ENCODE data around the gene CIART.
A peak's percentile ranks its signal among the peaks of the same experiment; 100 is the strongest.

CIART gene

DNA sequence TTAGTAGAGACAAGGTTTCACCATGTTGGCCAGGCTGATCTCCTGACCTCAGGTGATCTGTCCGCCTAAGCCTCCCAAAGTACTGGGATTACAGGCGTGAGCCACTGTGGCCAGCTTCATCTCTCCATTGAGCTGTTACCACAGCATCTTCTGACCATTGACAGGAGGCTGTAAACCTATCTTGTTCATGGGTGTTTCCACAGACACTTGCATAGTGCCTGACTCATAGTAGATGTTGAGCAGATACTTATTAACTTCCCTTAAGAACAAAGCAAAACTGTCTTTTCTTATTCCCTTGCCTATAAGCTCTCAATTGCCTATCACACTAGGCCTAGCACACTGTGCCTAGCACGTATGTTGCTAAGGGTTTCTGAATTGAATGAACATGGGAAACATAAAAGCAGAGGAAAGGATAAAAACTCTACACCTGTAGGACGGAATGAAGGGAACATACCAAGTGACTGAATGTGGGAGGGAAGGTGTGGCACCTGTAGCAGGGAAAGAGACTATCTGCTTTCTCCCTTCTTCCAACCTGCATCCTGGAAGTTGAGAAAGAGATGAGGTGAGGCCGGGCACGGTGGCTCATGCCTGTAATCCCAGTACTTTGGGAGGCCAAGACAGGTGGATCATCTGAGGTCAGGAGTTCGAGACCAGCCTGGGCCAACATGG, 10.9 kb upstream of the CIART start:
- no peak overlapping the region for H3K4me3 ChIP-seq (ENCODE audit: low read depth, low read length)
- DNase-seq (ENCODE audit: low read depth): no peak
- no peak for TF ChIP-seq CTCF (IDR thresholded peaks at IDR 0.05; ENCODE audit: insufficient read depth, low read depth, low read length, missing control alignments)

GRCh38 chr1:150273311-150273710, 9.0 kb upstream of the CIART start:
- TF ChIP-seq CTCF (IDR thresholded peaks at IDR 0.05; ENCODE audit: insufficient read depth, low read depth, low read length, missing control alignments): no peak
- H3K4me3 ChIP-seq (ENCODE audit: low read depth, low read length): peak overlapping the region; percentile 61
- peak; percentile 69 for DNase-seq (ENCODE audit: low read depth)

DNA sequence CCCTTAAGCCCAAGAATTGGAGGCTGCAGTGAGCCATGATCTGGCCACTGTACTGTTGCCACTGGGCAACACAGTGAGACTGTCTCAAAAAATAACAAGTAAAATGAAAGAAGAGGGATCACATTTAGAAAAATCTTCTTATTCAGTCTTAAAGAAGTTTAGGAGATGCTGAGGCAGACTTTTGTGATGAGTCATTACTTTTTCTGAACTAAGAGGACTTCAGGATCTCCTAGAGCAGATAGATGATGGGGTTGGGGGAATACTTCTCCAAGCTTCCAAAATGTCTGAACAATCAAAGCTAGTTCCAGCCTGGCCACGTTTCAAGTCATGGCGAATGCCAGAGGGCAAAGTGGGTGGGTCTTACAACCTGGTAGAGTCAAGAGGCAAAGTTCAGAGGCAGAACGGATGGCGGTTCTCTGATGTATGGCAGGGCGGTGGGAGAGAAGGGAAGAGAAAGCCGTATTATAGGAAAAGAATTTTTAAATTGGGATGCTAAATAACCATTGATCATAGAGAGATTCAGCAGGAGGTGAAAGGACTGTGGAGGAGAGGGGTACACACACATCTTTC, 2.1 kb upstream of the CIART start:
- no peak for DNase-seq (ENCODE audit: low read depth)
- no peak overlapping the region for H3K4me3 ChIP-seq (ENCODE audit: low read depth, low read length)
- TF ChIP-seq CTCF (IDR thresholded peaks at IDR 0.05; ENCODE audit: insufficient read depth, low read depth, low read length, missing control alignments): no peak

- peak; percentile 48 for TF ChIP-seq CTCF (IDR thresholded peaks at IDR 0.05; ENCODE audit: insufficient read depth, low read depth, low read length, missing control alignments)
- DNase-seq (ENCODE audit: low read depth): peak; percentile 72
- H3K4me3 ChIP-seq (ENCODE audit: low read depth, low read length): peak overlapping the region; percentile 45
These were observed 1.1 kb upstream of the CIART start for GRCh38 chr1:150281221-150281757.

- peak overlapping the region; percentile 33 for H3K4me3 ChIP-seq (ENCODE audit: low read depth, low read length)
- no peak for DNase-seq (ENCODE audit: low read depth)
- no peak for TF ChIP-seq CTCF (IDR thresholded peaks at IDR 0.05; ENCODE audit: insufficient read depth, low read depth, low read length, missing control alignments)
These were observed 204 bp downstream of the CIART start for GRCh38 chr1:150282558-150282958.

GRCh38 chr1:150283260-150283659, 906 bp downstream of the CIART start:
- no peak for DNase-seq (ENCODE audit: low read depth)
- no peak overlapping the region for H3K4me3 ChIP-seq (ENCODE audit: low read depth, low read length)
- TF ChIP-seq CTCF (IDR thresholded peaks at IDR 0.05; ENCODE audit: insufficient read depth, low read depth, low read length, missing control alignments): no peak
